D721Med (cell line): ENCODE measurements around the gene YIPF2.

ENCODE experiments used
- DNase-seq: peaks from one replicate; pipeline ENCODE4 v3.0.0; 2011; ENCODE audit warnings: low spot score; ENCODE audit not compliant: insufficient read length
- FAIRE-seq: peaks from 2 replicates; lab custom pipeline; 2011; peaks lifted over from hg19 to GRCh38; lab: Jason Lieb, UNC
- TF ChIP-seq, protein P1 (sequence below): IDR thresholded peaks from 2 replicates; pipeline ENCODE4 v1.5.1; 2012; ENCODE audit warnings: mild to moderate bottlenecking, control low read depth; ENCODE audit not compliant: insufficient read depth; ENCODE audit errors: missing control alignments

YIPF2 gene

DNA sequence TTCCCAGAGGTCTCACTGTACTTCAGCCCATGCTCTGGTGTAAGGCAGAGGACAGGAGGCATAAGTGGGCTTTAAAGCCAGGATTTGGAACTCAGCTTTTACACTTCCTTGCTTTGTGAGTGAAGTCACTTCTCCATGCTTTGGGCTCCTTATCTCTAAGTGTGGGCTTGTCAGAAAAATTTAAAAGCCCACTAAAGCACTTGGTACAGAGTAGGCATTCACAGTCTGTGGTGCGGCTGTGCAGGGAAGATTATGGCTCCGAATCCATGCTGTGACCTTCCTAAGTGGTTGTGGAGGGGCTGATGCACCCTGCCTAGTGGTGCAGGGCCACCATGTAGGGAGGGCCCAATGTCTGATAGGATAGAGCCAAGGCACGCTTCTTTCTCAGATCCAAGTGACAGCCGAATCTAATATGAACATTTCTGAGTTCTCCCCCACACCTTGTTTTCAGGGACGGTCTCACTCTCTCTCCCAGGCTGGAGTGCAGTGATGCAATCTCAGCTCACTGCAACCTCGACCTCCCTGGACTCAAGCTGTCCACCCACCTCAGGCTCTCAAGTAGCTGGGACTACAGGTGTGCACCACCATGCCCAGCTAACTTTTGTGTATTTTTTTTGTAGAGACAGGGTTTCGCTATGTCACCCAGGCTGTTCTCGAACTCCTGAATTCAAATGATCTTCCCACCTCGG is 7.1 kb upstream of the YIPF2 start:
- FAIRE-seq (no peak), DNase-seq (no peak)
- TF ChIP-seq, protein P1, sequence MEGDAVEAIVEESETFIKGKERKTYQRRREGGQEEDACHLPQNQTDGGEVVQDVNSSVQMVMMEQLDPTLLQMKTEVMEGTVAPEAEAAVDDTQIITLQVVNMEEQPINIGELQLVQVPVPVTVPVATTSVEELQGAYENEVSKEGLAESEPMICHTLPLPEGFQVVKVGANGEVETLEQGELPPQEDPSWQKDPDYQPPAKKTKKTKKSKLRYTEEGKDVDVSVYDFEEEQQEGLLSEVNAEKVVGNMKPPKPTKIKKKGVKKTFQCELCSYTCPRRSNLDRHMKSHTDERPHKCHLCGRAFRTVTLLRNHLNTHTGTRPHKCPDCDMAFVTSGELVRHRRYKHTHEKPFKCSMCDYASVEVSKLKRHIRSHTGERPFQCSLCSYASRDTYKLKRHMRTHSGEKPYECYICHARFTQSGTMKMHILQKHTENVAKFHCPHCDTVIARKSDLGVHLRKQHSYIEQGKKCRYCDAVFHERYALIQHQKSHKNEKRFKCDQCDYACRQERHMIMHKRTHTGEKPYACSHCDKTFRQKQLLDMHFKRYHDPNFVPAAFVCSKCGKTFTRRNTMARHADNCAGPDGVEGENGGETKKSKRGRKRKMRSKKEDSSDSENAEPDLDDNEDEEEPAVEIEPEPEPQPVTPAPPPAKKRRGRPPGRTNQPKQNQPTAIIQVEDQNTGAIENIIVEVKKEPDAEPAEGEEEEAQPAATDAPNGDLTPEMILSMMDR: no peak

DNA sequence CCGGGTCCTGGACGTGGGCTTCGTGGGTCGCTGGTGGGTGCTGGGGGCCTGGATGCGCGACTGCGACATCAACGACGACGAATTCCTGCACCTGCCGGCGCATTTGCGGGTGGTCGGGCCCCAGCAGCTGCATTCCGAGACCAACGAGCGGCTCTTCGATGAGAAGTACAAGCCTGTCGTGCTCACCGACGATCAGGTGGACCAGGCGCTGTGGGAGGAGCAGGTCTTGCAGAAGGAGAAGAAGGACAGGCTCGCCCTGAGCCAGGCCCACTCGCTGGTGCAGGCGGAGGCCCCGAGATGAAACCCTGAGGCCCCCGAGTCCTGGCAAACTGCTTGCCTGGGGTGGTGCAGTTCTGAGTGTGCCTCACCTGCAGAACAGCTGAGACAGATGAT is 959 bp upstream of the YIPF2 start:
- DNase-seq: no peak
- TF ChIP-seq, protein P1: no peak
- FAIRE-seq: no peak

DNA sequence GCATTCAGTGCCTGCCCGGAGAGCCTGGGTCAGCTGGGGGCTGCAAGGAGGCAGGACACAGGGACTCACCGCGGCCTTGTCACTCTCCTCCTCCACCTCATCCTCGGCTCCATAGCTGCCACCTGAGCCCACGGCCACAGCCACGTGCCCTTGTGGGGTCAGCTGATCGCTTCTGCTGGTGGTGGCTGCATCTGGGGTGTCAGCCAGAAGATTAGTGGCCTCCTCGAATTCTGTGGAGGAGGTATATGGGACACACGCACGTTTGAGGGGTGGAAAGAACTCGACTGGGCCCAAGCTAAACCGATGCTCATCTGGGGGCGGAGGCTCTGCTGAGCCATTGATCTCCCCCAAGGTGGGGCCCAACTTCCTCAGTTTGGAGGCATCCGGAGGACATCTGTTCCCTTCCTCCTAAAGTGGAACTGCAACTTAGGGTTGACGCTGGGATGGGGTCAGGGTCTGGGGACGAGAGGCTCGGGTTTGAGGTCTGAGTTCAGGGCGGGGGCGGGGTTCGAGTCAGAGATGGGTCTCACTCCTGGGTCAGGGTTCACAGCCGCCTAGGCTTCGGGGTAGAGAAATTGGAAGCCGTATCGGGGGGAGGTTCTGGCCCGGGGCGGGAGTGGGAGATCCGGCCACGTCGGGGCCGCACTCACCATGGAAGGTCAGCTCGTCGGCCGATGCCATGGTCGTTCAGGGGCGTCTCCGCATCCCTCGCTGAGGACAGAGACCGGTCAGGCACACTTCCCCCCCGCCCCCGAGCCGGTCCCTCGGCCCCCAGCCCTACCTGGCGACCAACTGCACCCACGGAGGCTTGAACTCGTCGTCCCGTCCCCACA is 493 bp downstream of the YIPF2 start:
- DNase-seq (no peak), FAIRE-seq (no peak)
- TF ChIP-seq, protein P1: no peak

DNA sequence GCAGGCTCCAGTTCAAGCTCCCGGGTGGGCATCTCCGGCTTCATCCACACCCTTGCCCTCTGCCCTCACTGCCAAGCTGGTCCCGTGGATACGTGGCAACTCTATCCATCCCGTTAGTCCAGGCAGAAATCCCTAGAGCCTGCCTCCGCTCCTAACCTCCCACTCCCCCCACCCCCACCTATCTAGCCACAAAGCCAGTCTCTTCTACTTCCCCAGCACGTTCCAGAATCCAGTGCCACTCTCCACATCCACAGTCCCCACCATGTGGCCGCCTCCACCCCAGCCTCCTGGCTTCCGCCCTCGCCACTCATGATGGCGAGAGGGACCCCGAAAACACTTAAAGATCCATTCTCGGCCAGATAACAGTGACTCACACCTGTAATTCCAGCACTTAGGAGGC is 3.8 kb downstream of the YIPF2 start:
- TF ChIP-seq, protein P1: no peak
- no peak for DNase-seq
- no peak for FAIRE-seq

DNA sequence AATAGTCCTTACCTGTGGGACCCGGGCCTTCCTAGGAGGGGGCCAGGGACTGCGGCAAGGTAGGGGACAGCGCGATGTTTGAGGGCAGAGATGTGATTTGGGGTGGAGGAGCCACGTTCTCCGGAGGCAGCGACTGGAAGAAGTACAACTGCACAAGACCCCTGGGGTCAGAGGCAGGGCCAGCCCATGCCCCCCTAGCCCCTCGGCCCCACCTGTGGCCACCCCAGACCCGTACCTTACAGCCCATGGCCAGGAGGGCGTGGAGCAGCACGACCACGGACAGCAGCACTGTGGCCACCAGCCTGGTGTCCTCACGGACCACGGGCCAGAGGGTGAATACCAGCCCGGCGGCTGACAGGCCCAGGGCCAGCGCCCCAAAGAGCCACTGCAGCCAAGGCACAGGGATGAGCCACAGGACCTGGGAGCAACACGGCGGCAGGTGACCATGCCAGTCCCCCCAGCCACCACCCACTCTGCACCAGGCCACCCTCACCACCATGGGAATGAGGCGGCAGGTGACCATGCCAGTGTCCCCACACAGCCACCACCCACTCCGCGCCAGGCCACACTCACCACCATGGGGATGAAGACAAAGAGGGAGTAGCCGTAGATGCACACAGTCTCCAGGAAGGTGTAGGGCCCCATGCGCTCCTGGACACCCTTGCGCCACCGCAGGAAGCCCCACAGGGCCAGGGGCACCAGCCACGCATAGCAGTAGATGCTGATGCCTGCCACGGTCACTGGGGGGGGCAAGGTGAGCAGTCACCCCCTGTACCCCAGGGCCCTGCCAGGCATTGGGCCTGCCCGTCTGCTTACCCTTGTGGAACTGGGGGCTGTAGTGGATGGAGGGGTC is 5.0 kb downstream of the YIPF2 start:
- TF ChIP-seq, protein P1: no peak
- DNase-seq (no peak), FAIRE-seq (no peak)

DNA sequence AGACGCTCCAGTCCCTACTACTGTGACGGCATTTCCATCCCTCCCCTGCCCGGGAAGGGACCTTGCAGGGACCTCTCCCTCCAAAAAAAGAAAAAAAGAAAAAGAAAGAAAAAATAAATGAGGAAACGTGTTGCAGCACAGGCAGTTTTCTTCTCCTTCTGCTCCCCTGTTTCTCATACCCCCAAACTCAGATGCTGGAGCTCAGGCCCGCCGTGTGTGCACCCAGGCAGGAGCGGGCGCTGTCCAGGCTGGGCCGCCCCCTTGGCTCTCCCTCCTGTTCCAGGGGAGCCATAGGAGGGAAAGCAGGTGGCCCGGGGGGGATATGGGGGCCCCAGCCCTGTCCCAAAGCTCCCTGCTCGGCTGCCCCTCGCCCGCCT is 5.8 kb downstream of the YIPF2 start:
- TF ChIP-seq, protein P1: no peak
- DNase-seq: no peak
- no peak for FAIRE-seq
